H9 (cell line): ENCODE data around the gene KIRREL3. TPM values are rescaled to one million over a fixed set of nuclear protein-coding genes. Genes with fewer than 3 reads are reported as not detected.
A peak's percentile ranks its signal among the peaks of the same experiment; 100 is the strongest.

Experiments used
- DNase-seq: peaks from one replicate; pipeline ENCODE4 v3.0.0-alpha.2; 2017
- H2AFZ ChIP-seq: one replicate; pipeline ENCODE4 v1.6.1; 2013; ENCODE audit warnings: mild to moderate bottlenecking, low read length, control low read depth, moderate library complexity
- H2AK5ac ChIP-seq: 2 replicates; pipeline ENCODE4 v1.6.1; 2013; ENCODE audit warnings: low read length, control low read depth, mixed read lengths; ENCODE audit not compliant: insufficient read length
- H2BK120ac ChIP-seq: one replicate; pipeline ENCODE4 v1.6.1; 2013; ENCODE audit warnings: low read depth, mild to moderate bottlenecking, low read length, control low read depth, inconsistent platforms; ENCODE audit not compliant: poor library complexity, severe bottlenecking
- H2BK12ac ChIP-seq: 2 replicates; pipeline ENCODE4 v1.6.1; 2013; ENCODE audit warnings: low read length, control low read depth, mixed read lengths, low read depth; ENCODE audit not compliant: insufficient read length
- H2BK15ac ChIP-seq: 2 replicates; pipeline ENCODE4 v1.6.1; 2013; ENCODE audit warnings: low read depth, low read length, control low read depth
- H2BK20ac ChIP-seq: one replicate; pipeline ENCODE4 v1.6.1; 2013; ENCODE audit warnings: low read depth, mild to moderate bottlenecking, low read length, control low read depth, inconsistent platforms; ENCODE audit not compliant: poor library complexity, severe bottlenecking
- H2BK5ac ChIP-seq: 2 replicates; pipeline ENCODE4 v1.6.1; 2013; ENCODE audit warnings: low read length, control low read depth, mixed read lengths; ENCODE audit not compliant: insufficient read length
- H3K14ac ChIP-seq: 2 replicates; pipeline ENCODE4 v1.6.1; 2013; ENCODE audit warnings: low read length, control low read depth; ENCODE audit not compliant: insufficient read depth
- H3K18ac ChIP-seq: 2 replicates; pipeline ENCODE4 v1.6.1; 2013; ENCODE audit warnings: low read depth, mild to moderate bottlenecking, mixed read lengths, low read length, control low read depth; ENCODE audit not compliant: insufficient read length
- H3K23ac ChIP-seq: 2 replicates; pipeline ENCODE4 v1.6.1; 2013; ENCODE audit warnings: low read length, control low read depth, mixed read lengths, low read depth; ENCODE audit not compliant: insufficient read length
- H3K23me2 ChIP-seq: 2 replicates; pipeline ENCODE4 v1.6.1; 2013; ENCODE audit warnings: low read depth, mild to moderate bottlenecking, mixed read lengths, low read length, control low read depth; ENCODE audit not compliant: insufficient read length, poor library complexity, severe bottlenecking
- H3K27ac ChIP-seq: 2 replicates; pipeline ENCODE4 v1.5.1; 2013; ENCODE audit warnings: low read length, control low read depth, mixed read lengths, low read depth; ENCODE audit not compliant: insufficient read length
- H3K27me3 ChIP-seq: 2 replicates; pipeline ENCODE4 v1.6.1; 2013; ENCODE audit warnings: low read length, control low read depth, inconsistent platforms; ENCODE audit not compliant: insufficient read depth
- H3K4ac ChIP-seq: 2 replicates; pipeline ENCODE4 v1.6.1; 2013; ENCODE audit warnings: low read depth, mild to moderate bottlenecking, control low read depth, inconsistent platforms, low read length, moderate library complexity
- H3K4me1 ChIP-seq: 2 replicates; pipeline ENCODE4 v1.6.1; 2013; ENCODE audit warnings: low read length, control low read depth, inconsistent platforms; ENCODE audit not compliant: insufficient read depth
- H3K4me2 ChIP-seq: 2 replicates; pipeline ENCODE4 v1.6.1; 2013; ENCODE audit warnings: low read length, control low read depth, mixed read lengths; ENCODE audit not compliant: insufficient read length, insufficient read depth
- H3K56ac ChIP-seq: 2 replicates; pipeline ENCODE4 v1.6.1; 2013; ENCODE audit warnings: low read depth, mild to moderate bottlenecking, mixed read lengths, low read length, control low read depth; ENCODE audit not compliant: insufficient read length
- H3K79me1 ChIP-seq: 2 replicates; pipeline ENCODE4 v1.6.1; 2013; ENCODE audit warnings: low read depth, mild to moderate bottlenecking, moderate library complexity, low read length, control low read depth, inconsistent platforms; ENCODE audit not compliant: insufficient read depth, poor library complexity, severe bottlenecking
- H3K79me2 ChIP-seq: 2 replicates; pipeline ENCODE4 v1.6.1; 2013; ENCODE audit warnings: low read length, control low read depth, inconsistent platforms; ENCODE audit not compliant: insufficient read depth
- H3K9ac ChIP-seq: 2 replicates; pipeline ENCODE4 v1.6.1; 2013; ENCODE audit warnings: low read length, control low read depth, mixed read lengths; ENCODE audit not compliant: insufficient read length; ENCODE audit errors: extremely low read depth
- H3K9me3 ChIP-seq: one replicate; pipeline ENCODE4 v1.6.1; 2013; ENCODE audit warnings: low read depth, low read length, inconsistent platforms; ENCODE audit not compliant: control insufficient read depth
- H3T11ph ChIP-seq: one replicate; pipeline ENCODE4 v1.6.1; 2013; ENCODE audit warnings: mild to moderate bottlenecking, low read length, control low read depth, inconsistent platforms
- H4K20me1 ChIP-seq: one replicate; pipeline ENCODE4 v1.6.1; 2013; ENCODE audit not compliant: control insufficient read depth, insufficient read length, insufficient read depth
- H4K5ac ChIP-seq: 2 replicates; pipeline ENCODE4 v1.6.1; 2013; ENCODE audit warnings: low read depth, mild to moderate bottlenecking, mixed read lengths, low read length, control low read depth; ENCODE audit not compliant: insufficient read length
- H4K8ac ChIP-seq: replicated peaks from 2 replicates; pipeline ENCODE4 v1.6.1; 2013; ENCODE audit warnings: low read length, control low read depth, mixed read lengths, low read depth; ENCODE audit not compliant: insufficient read length
- H4K91ac ChIP-seq: 2 replicates; pipeline ENCODE4 v1.6.1; 2013; ENCODE audit warnings: low read depth, mild to moderate bottlenecking, moderate library complexity, mixed read lengths, low read length, control low read depth; ENCODE audit not compliant: insufficient read length
- H3K27ac Mint-ChIP-seq, 3 experiments: 2 replicates in 2 of 3; 3 replicates in 1 of 3; pipeline ENCODE4 v1.8.0; 2020 to 2021; ENCODE audit warnings: mixed read lengths in 3 of 3, mild to moderate bottlenecking in 1 of 3, moderate library complexity in 1 of 3
- H3K27me3 Mint-ChIP-seq: 2 replicates; pipeline ENCODE4 v1.8.0; 2021; ENCODE audit warnings: low read depth, mild to moderate bottlenecking, moderate library complexity, mixed read lengths
- H3K36me3 Mint-ChIP-seq, 3 experiments: 2 replicates in 2 of 3; 3 replicates in 1 of 3; pipeline ENCODE4 v1.8.0; 2020 to 2021; ENCODE audit warnings: low read depth in 3 of 3, mixed read lengths in 3 of 3; ENCODE audit not compliant: insufficient read depth in 1 of 3
- H3K4me1 Mint-ChIP-seq, 2 experiments: 2 replicates each; pipeline ENCODE4 v1.8.0; 2020; ENCODE audit warnings: mixed read lengths in 2 of 2
- H3K4me3 Mint-ChIP-seq, 2 experiments: 2 replicates in 1 of 2; 3 replicates in 1 of 2; pipeline ENCODE4 v1.8.0; 2020 to 2021; ENCODE audit warnings: mild to moderate bottlenecking in 2 of 2, mixed read lengths in 2 of 2, moderate library complexity in 1 of 2
- H3K9me3 Mint-ChIP-seq, 2 experiments: 2 replicates in 1 of 2; 3 replicates in 1 of 2; pipeline ENCODE4 v1.8.0; 2020; ENCODE audit warnings: mild to moderate bottlenecking in 2 of 2, mixed read lengths in 2 of 2, moderate library complexity in 1 of 2
- WGBS: extraction: QIAGEN DNeasy Blood & Tissue Kit; methylation state at CpG from one replicate; pipeline ENCODE4 v1.1.7; 2013; ENCODE audit warnings: missing lambda C conversion rate, low lambda C conversion rate, mixed read lengths; ENCODE audit not compliant: insufficient read length; ENCODE audit errors: extremely low coverage; 5-methylcytosine and 5-hydroxymethylcytosine counted together
- total RNA-seq: library from RNA; stranded (reverse); gene quantifications from 2 replicates; pipeline ENCODE4 v1.2.1, GENCODE V29; 2021
- TF ChIP-seq, protein P1 (sequence below): fragments of 200-600 bp; sonication (generic); conservative IDR thresholded peaks from 3 replicates; pipeline ENCODE4 v1.8.0; 2021; ENCODE audit warnings: antibody characterized with exemption, mild to moderate bottlenecking

KIRREL3 gene
- total RNA-seq, 1 experiment from 2014 or later, result 0.17 TPM

GRCh38 chr11:126494831-126495230, 505.7 kb downstream of the KIRREL3 start:
- Mint-ChIP-seq H3K4me1 (peaks cover 39 to 43% of the 10 kb centered on the region in 2 experiments), H3K27me3 (peaks cover 2% of the 10 kb centered on the region)

More at GRCh38 chr11:126494831-126495230, 505.7 kb downstream of the KIRREL3 start:
- H2BK5ac ChIP-seq, result no peak overlapping the region
- no peak overlapping the region for H4K91ac ChIP-seq
- no peaks in the 10 kb centered on the region for H3K23me2 ChIP-seq
- H3K4me2 ChIP-seq, result no peak overlapping the region
- no peak overlapping the region for H3K56ac ChIP-seq
- H3K23ac ChIP-seq, result no peak overlapping the region
- H2BK120ac ChIP-seq, result no peak overlapping the region
- H4K8ac ChIP-seq, result no peak overlapping the region
- no peak overlapping the region for H4K5ac ChIP-seq
- WGBS, result no CpG with 5 or more reads among the region's 10 CpGs
- no peaks in the 10 kb centered on the region for H4K20me1 ChIP-seq
- Mint-ChIP-seq H3K4me3 (no peak overlapping the region), H3K9me3 (no peaks in the 10 kb centered on the region), H3K27ac (no peak overlapping the region), H3K36me3 (no peaks in the 10 kb centered on the region)
- H3K79me1 ChIP-seq, result no peaks in the 10 kb centered on the region
- H2BK15ac ChIP-seq, result no peak overlapping the region
- no peak overlapping the region for H3K9ac ChIP-seq
- no peak overlapping the region for H2AK5ac ChIP-seq
- H2BK12ac ChIP-seq, result no peak overlapping the region
- no peak overlapping the region for H2BK20ac ChIP-seq
- H3K14ac ChIP-seq, result no peak overlapping the region
- no peak for DNase-seq
- no peak overlapping the region for H3K4ac ChIP-seq
- H3K4me1 ChIP-seq, result peaks cover 8% of the 10 kb centered on the region
- H2AFZ ChIP-seq, result no peak overlapping the region
- H3K27ac ChIP-seq, result no peak overlapping the region
- H3K9me3 ChIP-seq, result no peaks in the 10 kb centered on the region
- no peak overlapping the region for H3T11ph ChIP-seq
- no peaks in the 10 kb centered on the region for H3K27me3 ChIP-seq
- TF ChIP-seq, protein P1, sequence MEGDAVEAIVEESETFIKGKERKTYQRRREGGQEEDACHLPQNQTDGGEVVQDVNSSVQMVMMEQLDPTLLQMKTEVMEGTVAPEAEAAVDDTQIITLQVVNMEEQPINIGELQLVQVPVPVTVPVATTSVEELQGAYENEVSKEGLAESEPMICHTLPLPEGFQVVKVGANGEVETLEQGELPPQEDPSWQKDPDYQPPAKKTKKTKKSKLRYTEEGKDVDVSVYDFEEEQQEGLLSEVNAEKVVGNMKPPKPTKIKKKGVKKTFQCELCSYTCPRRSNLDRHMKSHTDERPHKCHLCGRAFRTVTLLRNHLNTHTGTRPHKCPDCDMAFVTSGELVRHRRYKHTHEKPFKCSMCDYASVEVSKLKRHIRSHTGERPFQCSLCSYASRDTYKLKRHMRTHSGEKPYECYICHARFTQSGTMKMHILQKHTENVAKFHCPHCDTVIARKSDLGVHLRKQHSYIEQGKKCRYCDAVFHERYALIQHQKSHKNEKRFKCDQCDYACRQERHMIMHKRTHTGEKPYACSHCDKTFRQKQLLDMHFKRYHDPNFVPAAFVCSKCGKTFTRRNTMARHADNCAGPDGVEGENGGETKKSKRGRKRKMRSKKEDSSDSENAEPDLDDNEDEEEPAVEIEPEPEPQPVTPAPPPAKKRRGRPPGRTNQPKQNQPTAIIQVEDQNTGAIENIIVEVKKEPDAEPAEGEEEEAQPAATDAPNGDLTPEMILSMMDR, result no peak
- peak overlapping the region; percentile 19 for H3K18ac ChIP-seq
- H3K79me2 ChIP-seq, result no peaks in the 10 kb centered on the region
